GM12801 (cell line): ENCODE results near the gene PCBP3.

ENCODE experiments used
- TF ChIP-seq, protein P1 (sequence below): IDR thresholded peaks from one replicate; pipeline ENCODE4 v1.5.1; 2011; ENCODE audit warnings: control low read depth; ENCODE audit not compliant: insufficient read length; ENCODE audit errors: extremely low read depth

The PCBP3 gene

GRCh38 chr21:45867671-45868081 lies 224.2 kb downstream of the PCBP3 start:
- TF ChIP-seq, protein P1, sequence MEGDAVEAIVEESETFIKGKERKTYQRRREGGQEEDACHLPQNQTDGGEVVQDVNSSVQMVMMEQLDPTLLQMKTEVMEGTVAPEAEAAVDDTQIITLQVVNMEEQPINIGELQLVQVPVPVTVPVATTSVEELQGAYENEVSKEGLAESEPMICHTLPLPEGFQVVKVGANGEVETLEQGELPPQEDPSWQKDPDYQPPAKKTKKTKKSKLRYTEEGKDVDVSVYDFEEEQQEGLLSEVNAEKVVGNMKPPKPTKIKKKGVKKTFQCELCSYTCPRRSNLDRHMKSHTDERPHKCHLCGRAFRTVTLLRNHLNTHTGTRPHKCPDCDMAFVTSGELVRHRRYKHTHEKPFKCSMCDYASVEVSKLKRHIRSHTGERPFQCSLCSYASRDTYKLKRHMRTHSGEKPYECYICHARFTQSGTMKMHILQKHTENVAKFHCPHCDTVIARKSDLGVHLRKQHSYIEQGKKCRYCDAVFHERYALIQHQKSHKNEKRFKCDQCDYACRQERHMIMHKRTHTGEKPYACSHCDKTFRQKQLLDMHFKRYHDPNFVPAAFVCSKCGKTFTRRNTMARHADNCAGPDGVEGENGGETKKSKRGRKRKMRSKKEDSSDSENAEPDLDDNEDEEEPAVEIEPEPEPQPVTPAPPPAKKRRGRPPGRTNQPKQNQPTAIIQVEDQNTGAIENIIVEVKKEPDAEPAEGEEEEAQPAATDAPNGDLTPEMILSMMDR = no peak

GRCh38 chr21:45868086-45868485 lies 224.6 kb downstream of the PCBP3 start:
- TF ChIP-seq, protein P1 = no peak

DNA sequence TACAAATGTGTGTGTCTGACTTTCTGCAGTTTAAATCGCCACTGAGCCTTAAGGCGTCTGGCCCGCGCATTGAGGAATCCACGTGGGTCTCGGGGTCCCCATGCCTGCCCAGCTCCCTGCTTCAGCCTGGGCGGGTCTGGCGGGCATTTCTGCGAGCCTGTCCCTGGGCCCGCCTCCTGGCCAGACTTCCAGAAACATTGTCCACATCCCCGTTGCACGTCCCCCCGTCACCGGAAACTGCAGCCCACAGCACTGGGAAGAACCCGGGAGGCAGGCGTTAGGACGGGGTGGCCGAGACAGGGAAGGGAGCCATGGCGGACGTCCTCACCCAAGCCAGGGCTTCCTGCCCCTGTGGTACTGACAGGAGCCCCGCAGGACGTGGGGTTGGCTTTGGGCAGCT lies 225.0 kb downstream of the PCBP3 start:
- TF ChIP-seq, protein P1 = no peak

GRCh38 chr21:45869121-45870007 lies 225.8 kb downstream of the PCBP3 start:
- TF ChIP-seq, protein P1 = no peak

- TF ChIP-seq, protein P1 = no peak
These were observed 226.9 kb downstream of the PCBP3 start for GRCh38 chr21:45870421-45870820.

- TF ChIP-seq, protein P1 = no peak
These were observed 227.5 kb downstream of the PCBP3 start for GRCh38 chr21:45870851-45871615.

DNA sequence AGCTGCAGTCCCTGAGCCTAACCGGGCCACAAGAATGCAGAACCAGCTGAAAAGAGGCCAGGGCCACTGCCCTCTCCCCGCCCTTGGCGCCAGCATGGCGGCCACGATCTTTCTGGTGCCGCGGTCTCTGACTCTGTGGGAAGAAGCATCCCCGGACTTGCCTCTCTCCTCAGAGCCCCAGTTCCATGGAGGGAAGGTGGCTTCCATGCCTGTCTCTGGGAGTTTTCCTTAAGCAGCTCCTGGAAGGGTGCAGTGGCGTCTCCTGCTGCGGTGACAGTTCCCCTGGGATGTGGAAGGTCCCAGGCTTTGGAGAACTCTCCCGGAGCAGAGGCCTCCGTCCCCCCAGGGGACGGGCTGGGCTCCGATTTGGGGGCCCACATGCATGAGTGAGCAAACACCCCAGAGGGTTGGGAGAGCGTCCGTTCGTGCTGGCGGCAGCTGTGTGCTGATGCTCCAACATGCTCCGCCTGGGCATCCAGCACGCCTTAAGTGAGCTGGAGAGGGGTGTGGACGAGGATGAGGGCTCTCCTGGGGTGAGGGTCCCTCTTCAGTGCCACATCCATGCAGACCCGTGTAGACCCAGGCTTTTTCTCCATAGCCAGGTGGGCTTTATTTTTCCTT lies 228.2 kb downstream of the PCBP3 start:
- TF ChIP-seq, protein P1 = no peak
